ENCODE results near the gene DHTKD1.
"Not testable (repeated sequence)": the region's sequence is repeated elsewhere in the genome, so short reads cannot be mapped to it uniquely, and the experiment has no call there.

DHTKD1 gene

DNA sequence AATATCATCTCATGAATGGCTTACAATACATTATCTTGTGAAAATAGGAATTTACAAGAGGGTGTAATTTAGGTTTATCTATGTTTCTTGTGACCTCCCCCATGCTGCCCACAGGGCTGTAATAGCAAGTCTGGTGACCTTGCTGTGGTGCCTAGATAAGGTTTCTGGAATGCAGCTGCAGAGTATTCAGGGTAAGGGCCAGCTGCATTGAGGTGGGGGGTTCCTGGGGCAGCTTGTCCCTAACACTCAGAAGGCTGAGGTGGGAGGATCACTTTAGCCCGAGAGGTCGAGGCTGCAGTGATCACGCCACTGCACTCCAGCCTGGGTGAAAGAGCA, 5.3 kb upstream of the DHTKD1 start:
- no peak for DNase-seq

DNA sequence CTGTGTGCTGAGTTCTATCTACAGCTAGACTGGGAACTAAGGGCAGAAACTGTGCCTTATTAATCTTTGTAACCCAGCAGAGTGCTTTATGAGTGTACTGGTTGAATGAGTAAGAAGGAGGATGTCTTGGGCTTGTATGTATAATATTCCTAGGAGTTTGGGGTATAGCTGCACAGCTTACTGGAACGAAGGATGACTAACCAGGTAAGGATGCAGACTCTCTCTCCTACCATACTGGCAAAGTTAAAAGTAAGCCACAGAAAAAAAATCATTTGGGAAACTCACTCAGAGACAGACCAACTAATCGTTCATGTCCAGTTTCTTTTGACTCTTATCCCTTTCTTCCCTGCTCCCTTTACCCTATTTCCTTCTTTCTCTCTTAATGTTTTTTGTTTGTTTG, 1.4 kb upstream of the DHTKD1 start:
- DNase-seq: no peak

DNA sequence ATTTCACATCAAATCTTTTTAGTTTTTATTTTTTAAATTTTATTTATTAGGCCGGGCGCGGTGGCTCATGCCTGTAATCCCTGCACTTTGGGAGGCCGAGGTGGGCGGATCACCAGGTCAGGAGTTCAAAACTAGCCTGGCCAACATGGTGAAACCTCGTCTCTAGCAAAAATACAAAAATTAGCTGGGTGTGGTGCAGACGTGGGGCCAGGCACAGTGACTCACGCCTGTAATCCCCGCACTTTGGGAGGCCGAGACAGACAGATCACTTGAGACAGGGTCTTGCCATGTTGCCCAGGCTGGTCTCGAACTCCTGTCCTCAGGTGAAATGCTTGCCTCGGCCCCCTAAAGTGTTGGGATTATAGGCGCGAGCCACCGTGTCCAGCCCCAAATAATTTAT, 2.7 kb downstream of the DHTKD1 start:
- not testable (repeated sequence) for DNase-seq

DNA sequence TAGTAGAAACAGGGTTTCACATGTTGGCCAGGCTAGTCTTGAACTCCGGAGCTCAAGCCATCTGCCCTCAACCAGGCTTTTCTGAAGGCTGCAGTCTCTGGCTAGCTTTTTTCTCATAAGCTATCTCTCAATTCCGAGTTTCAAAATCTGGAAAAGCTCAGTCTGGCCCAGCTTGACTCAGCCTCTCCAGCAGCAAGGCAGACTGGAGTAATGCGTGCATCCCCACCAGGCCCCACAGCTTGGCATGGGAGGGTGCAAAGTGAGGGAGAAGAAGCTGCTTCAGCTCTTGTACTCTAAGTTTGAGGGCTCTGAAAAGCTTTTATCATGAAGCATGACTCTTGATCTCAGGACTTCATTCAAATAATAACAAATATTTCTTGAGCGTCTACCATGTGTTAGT, 4.8 kb downstream of the DHTKD1 start:
- no peak for DNase-seq

DNA sequence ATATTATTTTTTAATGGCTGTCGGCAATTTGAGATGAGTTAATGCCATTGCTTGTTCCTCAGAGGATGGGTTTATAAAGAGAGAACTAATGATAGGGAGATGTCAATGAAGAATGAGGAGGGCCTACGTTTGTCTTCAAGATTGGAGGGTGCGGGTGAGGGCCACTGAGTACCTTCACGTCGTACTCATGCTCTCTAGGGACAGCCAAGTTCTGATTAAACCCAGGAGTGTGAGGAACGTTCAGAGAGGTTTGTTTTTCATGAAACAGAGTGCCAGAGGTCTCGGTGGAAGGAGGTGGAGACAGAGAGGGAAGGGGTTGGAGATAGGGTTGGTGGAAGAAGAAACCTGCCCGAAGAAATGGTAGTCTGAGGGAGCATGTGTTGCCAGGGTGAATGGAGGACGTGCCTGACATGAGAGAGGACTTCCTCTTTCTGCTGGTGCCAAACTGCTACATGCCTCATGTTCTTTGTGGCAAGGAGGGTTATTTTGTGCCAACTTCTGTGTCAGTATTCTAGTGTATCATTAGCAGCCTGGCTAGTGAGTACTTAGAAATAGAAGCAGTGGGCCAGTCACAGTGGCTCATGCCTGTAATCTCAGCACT, 8.9 kb downstream of the DHTKD1 start:
- no peak for DNase-seq

DNA sequence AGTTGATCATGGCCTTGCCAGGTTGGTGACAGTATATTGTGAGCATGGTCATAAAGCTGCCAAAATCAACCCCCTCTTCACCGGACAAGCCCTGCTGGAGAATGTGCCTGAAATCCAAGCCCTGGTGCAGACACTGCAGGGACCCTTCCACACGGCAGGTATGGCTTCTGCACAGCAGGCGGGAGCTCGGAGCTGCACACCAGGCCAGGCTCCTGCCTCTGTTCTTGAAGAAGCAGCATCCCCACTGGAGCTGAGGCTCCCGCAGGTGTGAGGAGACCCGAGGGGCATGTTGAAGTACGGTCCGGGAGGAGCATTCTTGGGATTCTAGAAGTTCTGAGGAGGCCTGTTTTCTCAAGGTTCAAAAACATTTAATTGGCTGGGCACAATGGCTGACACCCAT, 12.7 kb downstream of the DHTKD1 start:
- DNase-seq: no peak

DNA sequence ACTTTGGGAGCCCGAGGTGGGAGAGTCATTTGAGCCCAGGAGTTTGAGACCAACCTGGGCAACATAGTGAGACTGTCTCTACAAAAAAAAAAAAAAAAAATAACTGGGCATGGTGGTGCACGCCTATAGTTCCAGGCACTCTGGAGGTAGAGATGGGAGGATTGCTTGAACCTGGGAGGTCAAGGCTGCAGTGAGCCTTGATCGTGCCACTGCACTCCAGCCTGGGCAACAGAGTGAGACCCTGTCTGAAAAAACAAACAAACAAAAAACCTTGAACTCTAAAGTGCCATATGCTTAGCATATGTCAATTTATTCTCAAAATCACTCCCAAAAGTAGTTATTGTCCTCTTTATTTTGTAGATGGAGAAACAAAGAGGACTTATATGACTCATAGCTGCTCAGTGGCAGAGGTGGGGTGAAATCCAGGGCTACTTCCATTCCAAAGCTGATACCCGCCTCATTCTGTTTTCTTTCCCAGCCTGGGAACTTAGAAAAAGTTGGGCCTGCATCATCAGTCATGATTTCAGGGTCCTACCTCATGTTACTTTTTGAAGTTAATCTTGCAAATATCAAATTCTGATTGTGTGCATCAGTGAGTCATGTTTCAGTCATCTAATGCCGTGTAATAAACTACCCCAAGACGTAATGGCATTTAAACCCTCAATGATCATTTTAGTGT, 13.3 kb downstream of the DHTKD1 start:
- DNase-seq: no peak

DNA sequence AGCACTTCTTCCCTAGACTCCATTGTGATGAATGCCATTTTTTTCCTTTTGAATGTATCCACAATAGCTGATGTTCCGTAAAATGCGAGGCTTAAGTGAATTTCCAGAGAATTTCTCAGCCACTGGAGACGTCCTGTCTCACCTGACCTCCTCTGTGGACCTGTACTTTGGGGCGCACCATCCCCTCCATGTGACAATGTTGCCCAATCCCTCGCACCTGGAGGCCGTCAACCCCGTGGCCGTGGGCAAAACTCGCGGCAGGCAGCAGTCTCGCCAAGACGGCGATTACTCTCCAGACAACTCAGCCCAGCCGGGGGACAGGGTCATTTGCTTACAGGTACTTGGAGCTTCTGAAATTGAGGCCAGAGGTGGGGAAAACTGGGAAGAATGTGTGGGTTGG, 20.2 kb downstream of the DHTKD1 start:
- no peak for DNase-seq

DNA sequence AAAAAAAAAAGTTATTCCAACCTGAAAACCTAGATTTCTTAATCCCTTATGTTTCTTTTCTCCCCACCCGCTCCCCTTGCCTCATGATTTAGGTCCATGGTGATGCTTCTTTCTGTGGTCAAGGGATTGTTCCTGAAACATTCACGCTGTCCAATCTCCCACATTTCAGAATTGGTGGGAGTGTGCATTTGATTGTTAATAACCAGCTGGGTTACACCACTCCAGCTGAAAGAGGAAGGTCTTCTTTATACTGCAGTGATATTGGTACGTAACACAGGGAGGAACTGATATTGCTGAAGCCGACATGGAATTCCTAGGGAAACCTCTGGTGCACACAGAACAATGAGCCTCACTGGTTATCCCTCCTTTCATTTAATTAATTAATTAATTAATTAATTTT, 22.7 kb downstream of the DHTKD1 start:
- no peak for DNase-seq

DNA sequence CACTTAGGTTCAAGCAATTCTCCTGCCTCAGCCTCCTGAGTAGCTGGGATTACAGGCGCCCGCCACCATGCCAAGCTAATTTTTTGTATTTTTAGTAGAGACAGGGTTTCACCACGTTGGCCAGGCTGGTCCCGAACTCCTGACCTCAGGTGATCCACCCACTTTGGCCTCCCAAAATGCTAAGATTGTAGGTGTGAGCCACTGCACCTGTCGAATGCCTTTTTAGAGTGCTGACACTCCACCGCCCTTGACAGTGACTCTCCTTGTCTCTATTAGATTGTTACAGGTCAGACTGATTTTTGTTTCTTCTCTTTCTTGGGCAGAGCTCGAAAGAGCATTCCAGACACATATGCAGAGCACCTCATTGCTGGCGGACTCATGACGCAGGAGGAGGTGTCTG, 28.6 kb downstream of the DHTKD1 start:
- DNase-seq: not testable (repeated sequence)

DNA sequence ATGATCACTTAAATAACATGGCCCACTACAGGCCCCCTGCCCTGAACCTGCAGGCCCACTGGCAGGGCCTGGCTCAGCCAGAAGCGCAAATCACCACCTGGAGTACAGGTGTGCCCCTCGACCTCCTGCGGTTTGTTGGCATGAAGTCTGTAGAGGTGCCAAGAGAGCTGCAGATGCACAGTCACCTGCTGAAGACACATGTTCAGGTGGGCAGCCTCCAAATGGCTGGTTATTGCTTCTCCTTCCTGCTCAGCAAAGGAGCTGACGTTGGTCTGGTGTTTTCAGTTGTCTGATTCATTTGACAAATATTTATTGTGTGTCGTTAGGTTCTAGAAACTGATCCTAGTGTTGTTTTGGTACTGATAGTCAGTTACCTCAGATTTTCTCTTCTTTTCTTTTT, 29.0 kb downstream of the DHTKD1 start:
- no peak for DNase-seq

DNA sequence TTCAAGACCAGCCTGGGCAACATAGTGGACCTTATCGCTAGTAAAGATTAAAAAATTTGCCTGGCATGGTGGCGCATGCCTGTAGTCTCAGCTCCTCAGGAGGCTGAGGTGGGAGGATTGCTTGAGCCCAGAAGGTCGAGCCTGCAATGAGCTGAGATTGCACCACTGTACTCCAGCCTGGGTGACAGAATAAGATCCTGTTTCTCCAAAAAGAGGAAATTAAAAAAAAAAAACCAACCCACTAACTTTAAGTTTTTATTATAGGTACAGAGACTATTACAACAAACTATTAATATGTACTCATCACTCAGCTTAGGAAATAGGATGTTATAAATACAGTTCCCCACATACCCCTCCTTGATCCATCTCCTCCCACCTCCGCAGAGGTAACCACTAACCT, 30.2 kb downstream of the DHTKD1 start:
- DNase-seq: no peak

DNA sequence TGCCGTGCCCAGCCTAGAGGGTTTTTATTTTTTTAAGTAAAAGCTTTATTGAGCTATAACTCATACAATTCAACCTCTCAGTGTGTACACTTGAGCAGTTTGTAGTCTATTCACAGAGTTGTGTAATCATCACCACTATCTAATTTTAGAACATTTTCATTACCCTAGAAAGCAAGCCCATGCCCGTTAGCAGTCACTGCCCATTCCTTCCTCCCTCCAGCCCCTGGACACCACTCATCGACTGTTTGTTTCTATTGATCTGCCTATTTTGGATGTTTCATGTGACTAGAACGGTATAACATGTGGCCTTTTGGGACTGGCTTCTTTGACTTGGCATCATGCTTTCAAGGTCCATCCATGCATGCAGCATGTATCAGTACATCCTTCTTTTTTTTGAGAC, 35.0 kb downstream of the DHTKD1 start:
- DNase-seq: no peak

DNA sequence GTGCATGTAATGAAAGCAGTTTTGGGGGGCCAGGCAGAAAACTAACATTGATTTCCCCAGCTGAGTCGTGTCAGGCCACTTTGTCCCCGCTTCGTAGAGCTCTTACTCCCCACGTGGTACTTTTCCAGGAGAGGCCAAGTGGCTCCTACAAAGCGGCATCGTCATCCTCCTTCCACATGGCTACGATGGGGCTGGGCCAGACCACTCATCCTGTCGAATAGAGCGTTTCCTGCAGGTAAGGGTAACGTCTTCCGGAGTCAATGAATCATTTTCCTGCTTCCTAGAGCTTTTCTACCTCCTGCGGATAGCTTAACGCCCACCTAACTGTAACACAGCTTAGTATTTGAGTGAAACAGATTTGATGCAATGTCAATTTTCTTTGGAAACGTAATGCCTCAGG, 39.0 kb downstream of the DHTKD1 start:
- DNase-seq: no peak

DNA sequence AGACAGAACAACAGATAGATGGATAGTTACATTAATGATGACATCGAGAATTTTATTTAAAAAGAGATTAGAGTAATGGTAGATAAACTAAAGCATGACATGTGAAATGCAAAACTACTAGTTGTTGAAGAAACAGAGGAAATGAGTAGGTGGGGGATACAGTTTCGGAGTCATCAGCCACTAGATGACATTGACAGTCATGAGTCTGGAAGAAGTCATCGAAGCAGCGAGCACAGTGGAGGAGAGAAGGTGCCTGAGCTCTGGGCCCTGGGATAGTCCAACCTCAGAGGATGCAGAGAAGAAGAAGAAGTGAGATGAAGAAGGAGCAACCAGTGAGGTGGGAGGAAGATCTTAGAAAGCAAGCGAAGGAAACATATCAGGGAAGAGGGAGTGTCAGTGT, 40.5 kb downstream of the DHTKD1 start:
- DNase-seq: no peak

DNA sequence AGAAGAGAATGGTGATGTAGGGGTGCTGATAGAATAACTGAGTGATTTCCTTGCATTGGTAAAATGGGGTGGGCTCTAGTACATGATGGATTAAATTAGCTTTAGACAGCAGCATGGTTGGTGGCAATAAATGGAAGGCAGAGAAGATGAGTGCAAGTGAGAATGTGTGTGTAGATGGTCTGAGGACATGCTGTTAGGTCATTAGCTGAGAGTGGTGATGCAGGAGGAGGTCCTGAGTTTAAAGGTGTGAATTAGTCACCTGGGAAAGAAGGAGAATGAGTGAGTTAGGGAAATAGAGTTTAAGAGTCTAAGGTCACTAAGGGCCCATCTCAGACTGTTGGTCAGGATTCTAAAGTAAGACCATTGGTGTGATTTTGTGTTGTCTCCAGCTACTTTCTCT, 42.8 kb downstream of the DHTKD1 start:
- DNase-seq: no peak

DNA sequence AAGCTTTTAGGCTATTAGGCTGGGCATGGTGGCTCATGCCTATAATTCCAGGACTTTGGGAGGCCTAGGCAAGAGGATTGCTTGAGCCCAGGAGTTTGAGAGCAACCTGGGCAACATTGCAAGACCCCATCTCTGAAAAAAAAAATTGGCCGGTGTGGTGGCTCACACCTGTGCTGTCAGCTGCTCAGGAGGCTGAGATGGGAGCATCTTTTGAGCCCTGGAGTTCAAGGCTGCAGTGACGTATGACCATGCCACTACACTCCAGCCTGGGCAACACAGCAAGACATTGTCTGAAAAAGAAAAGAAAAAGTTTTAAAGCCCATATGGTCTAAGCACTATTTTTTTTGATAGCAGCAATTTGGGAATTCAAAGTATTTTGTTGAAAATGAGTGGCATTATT, 44.9 kb downstream of the DHTKD1 start:
- no peak for DNase-seq

DNA sequence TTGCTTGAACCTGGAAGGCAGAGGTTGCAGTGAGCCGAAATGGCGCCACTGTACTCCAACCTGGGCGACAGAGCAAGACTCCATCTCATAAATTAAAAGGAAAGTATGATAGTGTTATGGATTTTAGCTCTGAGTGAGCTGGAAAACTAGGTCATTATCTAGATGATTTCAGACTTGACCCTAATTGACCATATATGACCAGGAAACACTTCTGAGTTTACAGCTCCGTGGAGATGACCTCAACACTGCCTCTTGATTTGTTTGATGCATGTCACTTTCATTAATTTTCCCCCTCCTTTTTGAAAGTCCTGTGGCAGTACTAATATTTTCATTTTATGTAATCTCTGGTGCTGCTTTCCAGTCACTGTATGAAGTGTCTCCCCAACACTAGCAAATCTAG, 52.9 kb downstream of the DHTKD1 start:
- no peak for DNase-seq

DNA sequence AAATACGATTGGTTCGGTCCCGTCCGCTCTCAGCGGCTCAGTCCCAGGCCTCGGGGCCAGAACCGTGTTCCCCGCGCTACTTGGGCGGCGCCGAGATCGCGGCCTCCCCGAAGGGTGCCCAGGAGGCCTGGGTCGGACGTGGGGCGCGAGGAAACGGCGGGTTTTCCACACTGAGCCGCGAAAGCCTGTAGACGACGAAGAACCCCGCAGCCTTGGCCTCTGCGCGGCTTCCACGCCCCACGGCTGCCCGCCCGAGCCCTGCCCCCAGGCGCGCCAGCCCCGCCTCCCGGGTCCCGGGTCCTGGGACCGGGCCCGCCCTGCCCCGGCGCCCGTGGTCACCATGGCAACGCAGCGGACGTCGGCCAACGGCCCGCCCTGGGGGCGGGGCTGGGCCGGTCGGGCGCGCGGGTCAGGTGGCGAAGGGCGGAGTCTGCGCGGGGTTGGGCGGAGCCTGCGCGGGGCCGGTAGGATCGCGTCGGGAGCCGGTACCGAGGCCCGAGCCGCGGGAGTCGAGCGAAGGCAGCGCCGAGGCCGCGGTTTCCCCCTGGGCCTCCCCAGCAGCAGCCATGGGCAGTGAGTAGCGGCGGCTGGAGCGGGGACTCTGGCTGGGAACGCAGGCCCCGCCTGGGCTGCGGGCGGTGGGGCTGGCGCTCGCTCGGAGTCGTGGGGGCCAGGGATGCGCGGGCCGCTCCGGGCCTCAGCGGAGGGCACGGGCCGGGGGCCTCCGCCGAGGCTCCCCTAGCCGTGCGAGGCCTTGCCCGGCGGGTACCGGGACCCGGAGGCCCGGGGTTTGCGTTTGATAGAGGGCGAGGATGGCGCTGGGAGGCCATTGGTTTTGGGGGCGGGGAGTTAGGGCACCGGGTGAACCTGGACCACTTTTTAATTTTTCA, 60.7 kb downstream of the DHTKD1 start, which contains the start of gene SEC61A2:
TSS of gene SEC61A2 (plus strand) at position 456 of the 890 bp plus-strand sequence. CDS start at position 567, 111 bp downstream.
- DNase-seq: peak; percentile 99

DNA sequence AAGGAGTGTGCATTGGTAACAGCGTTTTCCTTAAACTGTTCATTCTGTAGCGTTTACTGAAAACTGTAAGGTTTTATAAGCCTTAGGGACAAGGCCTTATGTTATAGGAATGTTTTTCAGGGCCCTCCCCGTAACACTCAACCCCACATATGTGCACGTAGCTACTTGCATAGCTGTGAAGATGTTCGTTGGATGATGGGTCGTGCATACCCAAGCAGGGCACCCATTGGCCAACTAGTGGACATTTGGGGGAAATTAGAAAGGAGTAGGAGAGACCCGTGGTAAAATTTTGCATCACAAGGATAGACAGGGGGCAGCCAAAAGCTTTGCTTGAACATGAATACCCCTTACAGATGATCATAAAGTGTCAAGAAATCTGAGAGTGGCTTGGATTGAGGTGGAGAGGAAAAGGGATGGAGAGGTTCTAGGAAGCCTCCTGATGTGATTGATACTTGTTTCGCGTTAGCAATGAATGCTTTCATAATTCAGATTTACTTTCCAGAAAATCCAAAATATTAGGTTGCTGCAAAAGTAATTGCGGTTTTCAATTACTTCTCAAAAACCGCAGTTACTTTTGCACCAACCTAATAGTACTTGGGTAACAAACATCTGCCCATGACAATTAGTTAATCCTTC, 61.6 kb downstream of the DHTKD1 start:
- peak; percentile 7 for DNase-seq

DNA sequence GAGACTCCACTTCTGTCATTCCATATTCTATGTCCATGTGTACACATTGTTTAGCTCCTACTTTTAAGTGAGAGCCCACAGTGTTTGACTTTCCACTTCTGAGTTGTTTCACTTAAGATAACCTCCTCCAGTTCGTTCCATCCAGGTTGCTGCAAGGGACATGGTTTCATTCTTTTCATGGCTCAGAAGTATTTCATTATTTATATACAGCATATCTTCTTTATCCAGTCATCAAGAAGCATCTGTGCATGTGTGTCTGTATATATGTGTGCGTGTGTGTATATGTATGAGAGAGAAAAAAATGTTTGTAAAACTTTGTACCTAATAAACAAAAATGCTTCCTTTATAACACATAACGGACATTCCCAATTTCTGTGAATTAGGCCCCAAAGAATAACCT, 66.9 kb downstream of the DHTKD1 start:
- no peak for DNase-seq

DNA sequence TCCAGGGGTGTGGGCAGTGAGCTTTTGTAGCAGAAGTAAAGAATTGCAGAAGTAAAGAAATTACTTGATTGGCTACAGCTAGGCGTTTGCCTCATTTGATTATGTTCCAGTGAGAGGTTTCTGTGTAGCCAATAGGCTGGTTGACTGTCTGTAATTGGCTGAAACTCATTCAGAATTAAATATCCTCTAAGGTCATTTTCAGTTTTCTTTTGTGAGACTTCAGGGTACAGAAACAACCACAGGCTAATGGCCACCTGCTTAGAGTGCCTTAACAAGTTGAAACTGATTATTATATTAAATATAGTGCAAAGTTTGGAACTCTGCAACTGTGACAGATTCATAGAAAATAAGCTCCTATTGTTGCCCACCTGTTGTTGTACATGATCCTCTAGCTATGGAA, 71.3 kb downstream of the DHTKD1 start:
- no peak for DNase-seq

DNA sequence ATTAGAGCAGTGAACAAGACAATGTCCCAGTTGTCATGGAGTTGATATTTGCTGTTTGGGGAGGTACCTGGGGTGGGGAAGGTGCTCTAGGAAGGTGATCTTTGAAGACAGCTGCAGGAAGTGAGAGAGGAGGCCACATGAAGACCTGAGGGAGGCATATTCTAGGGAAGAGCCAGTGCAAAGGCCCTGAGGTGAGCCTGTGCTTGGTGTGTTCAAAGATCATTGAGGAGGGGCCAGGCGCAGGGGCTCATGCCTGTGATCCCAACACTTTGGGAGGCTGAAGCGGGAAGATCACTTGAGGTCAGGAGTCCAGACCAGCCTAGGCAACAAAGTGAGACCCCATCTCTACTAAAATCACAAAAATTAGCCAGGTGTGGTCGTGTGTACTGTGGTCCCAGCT, 75.8 kb downstream of the DHTKD1 start:
- no peak for DNase-seq

DNA sequence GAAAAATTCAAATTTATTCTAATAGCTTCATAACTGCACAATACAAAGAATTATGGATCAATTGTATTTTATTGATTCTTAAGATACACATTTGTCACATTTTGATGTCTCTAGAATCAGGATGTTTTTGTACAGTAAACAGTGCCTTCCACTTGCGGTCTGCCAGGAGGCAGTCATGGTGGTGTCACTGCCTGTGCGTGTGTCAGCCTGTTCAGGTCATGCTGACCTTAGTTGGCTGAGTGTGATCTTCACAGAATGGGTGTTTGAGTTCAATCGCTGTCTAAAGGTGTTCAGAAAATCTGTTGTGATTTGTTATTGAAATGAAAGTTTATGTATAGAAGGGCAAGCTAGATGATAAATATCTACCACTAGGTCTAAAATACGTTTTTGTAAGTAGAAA, 81.4 kb downstream of the DHTKD1 start:
- DNase-seq: no peak
